GM12801 (cell line): Measurements from ENCODE around the gene CACNA2D1.

ENCODE experiments used
- CTCF ChIP-seq: IDR thresholded peaks from one replicate; pipeline ENCODE4 v1.5.1; 2011; ENCODE audit warnings: control low read depth; ENCODE audit not compliant: insufficient read length; ENCODE audit errors: extremely low read depth

Gene CACNA2D1

GRCh38 chr7:81957517-81957916 is 486.1 kb downstream of the CACNA2D1 start:
- no peak for TF ChIP-seq CTCF

GRCh38 chr7:81956520-81956919 is 487.1 kb downstream of the CACNA2D1 start:
- no peak for TF ChIP-seq CTCF

- TF ChIP-seq CTCF = no peak
Measured at GRCh38 chr7:81949306-81949705, 494.3 kb downstream of the CACNA2D1 start.

- TF ChIP-seq CTCF = no peak
Measured at GRCh38 chr7:81944058-81944457, 499.5 kb downstream of the CACNA2D1 start.

- TF ChIP-seq CTCF = no peak
Measured at GRCh38 chr7:81937091-81937490, 506.5 kb downstream of the CACNA2D1 start.

GRCh38 chr7:81934596-81935301 is 508.8 kb downstream of the CACNA2D1 start:
- no peak for TF ChIP-seq CTCF

GRCh38 chr7:81932936-81933335 is 510.6 kb downstream of the CACNA2D1 start:
- no peak for TF ChIP-seq CTCF
